Type B pancreatic cell (in vitro differentiated cells): Measurements from ENCODE around the gene ARHGAP30. TPM values are rescaled to one million over a fixed set of nuclear protein-coding genes. Genes with fewer than 3 reads are reported as not detected.

Source experiments
- DNase-seq: peaks from one replicate; pipeline ENCODE4 v3.0.0; 2021; ENCODE audit warnings: mixed read lengths; ENCODE audit not compliant: unreplicated experiment; ENCODE audit errors: extremely low spot score
- H3K27ac Mint-ChIP-seq: 2 replicates; pipeline ENCODE4 v1.8.0; 2021; ENCODE audit warnings: mild to moderate bottlenecking, mixed read lengths
- H3K27me3 Mint-ChIP-seq: 2 replicates; pipeline ENCODE4 v1.8.0; 2021; ENCODE audit warnings: mixed read lengths
- H3K36me3 Mint-ChIP-seq: 2 replicates; pipeline ENCODE4 v1.8.0; 2021; ENCODE audit warnings: mixed read lengths
- H3K4me1 Mint-ChIP-seq: one replicate; pipeline ENCODE4 v1.8.0; 2021; ENCODE audit warnings: mixed read lengths; ENCODE audit not compliant: unreplicated experiment
- H3K4me3 Mint-ChIP-seq: 2 replicates; pipeline ENCODE4 v1.8.0; 2021; ENCODE audit warnings: mild to moderate bottlenecking, mixed read lengths
- H3K9me3 Mint-ChIP-seq: 2 replicates; pipeline ENCODE4 v1.8.0; 2021; ENCODE audit warnings: mixed read lengths
- CTCF ChIP-seq: fragments of 200-600 bp; sonication (generic); conservative IDR thresholded peaks from 2 replicates; pipeline ENCODE4 v1.5.0; 2021; ENCODE audit warnings: antibody characterized with exemption, mild to moderate bottlenecking
- total RNA-seq: library from RNA; stranded (reverse); gene quantifications from 2 replicates; pipeline ENCODE4 v1.2.1, GENCODE V29; 2021; ENCODE audit warnings: low replicate concordance

The ARHGAP30 gene
- total RNA-seq, 1 donor from 2014 or later, result 1.3 TPM

- peak overlapping the region; percentile 97 for H3K27ac Mint-ChIP-seq
- H3K4me1 Mint-ChIP-seq, result peaks cover 25% of the 10 kb centered on the region
- DNase-seq, result no peak
- H3K9me3 Mint-ChIP-seq, result no peaks in the 10 kb centered on the region
- no peak for TF ChIP-seq CTCF
- H3K27me3 Mint-ChIP-seq, result no peaks in the 10 kb centered on the region
- peak overlapping the region; percentile 88 for H3K4me3 Mint-ChIP-seq
- peaks cover 18% of the 10 kb centered on the region for H3K36me3 Mint-ChIP-seq
Measured at GRCh38 chr1:161083748-161084596, 14.3 kb upstream of the ARHGAP30 start.

GRCh38 chr1:161082996-161083747, 13.5 kb upstream of the ARHGAP30 start:
- H3K27ac Mint-ChIP-seq, result peak overlapping the region; percentile 97
- peaks cover 25% of the 10 kb centered on the region for H3K4me1 Mint-ChIP-seq
- no peak for TF ChIP-seq CTCF
- H3K4me3 Mint-ChIP-seq, result peak overlapping the region; percentile 88
- no peaks in the 10 kb centered on the region for H3K9me3 Mint-ChIP-seq
- H3K27me3 Mint-ChIP-seq, result no peaks in the 10 kb centered on the region
- DNase-seq, result no peak
- peaks cover 16% of the 10 kb centered on the region for H3K36me3 Mint-ChIP-seq

DNA sequence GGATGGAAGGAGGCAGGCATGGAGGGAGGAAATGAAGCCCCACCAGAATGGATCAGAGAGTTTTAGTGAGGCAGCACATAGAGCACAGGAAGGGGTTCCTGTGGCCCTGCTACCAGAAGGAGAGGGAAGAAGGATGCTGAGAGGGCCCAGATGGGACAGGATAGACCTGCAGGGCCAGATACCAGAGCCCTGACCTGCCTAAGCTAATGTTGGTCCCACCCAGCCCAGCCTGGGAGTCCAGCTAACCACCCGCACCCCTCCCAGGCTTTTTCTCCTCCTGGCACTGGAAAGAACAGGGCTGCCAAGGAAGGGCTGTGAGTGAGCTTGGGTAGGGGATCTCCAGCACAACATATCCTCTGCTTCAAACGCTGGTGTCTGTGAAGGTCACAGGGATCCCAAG, 12.8 kb upstream of the ARHGAP30 start:
- Mint-ChIP-seq H3K4me3 (peak overlapping the region; percentile 88), H3K9me3 (no peaks in the 10 kb centered on the region), H3K36me3 (peaks cover 15% of the 10 kb centered on the region), H3K27ac (peak overlapping the region; percentile 97), H3K4me1 (peaks cover 25% of the 10 kb centered on the region), H3K27me3 (no peaks in the 10 kb centered on the region)
- no peak for DNase-seq
- no peak for TF ChIP-seq CTCF

DNA sequence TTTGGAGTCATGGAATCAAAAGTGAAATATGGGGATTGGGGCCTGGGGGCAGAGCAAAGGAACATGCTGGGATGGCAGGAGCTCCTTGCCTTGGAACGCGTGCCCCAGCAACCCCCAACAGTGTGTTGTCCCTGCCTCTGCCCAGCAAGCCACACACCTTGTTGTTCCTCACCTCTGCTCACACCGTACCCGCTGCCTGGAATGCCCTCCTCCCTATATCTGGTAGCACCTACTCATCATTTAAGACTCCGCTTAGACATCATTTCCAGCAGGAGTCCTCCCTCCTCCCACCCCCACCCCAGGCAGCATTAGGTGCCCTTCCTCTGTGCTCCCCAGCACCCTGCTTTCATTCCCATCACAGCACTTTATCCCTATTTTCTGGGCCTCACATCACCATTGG, 11.8 kb upstream of the ARHGAP30 start:
- H3K36me3 Mint-ChIP-seq, result peaks cover 15% of the 10 kb centered on the region
- no peak for DNase-seq
- no peak for TF ChIP-seq CTCF
- H3K27me3 Mint-ChIP-seq, result no peaks in the 10 kb centered on the region
- H3K27ac Mint-ChIP-seq, result peak overlapping the region; percentile 97
- H3K4me1 Mint-ChIP-seq, result peaks cover 25% of the 10 kb centered on the region
- H3K9me3 Mint-ChIP-seq, result no peaks in the 10 kb centered on the region
- peak overlapping the region; percentile 82 for H3K4me3 Mint-ChIP-seq

GRCh38 chr1:161080441-161081405, 11.0 kb upstream of the ARHGAP30 start:
- DNase-seq, result no peak
- no peaks in the 10 kb centered on the region for H3K27me3 Mint-ChIP-seq
- no peak for TF ChIP-seq CTCF
- H3K4me1 Mint-ChIP-seq, result peaks cover 25% of the 10 kb centered on the region
- H3K27ac Mint-ChIP-seq, result peak overlapping the region; percentile 97
- H3K9me3 Mint-ChIP-seq, result no peaks in the 10 kb centered on the region
- H3K4me3 Mint-ChIP-seq, result peak overlapping the region; percentile 82
- H3K36me3 Mint-ChIP-seq, result peaks cover 15% of the 10 kb centered on the region
